Hepatocyte (in vitro differentiated cells): ENCODE results near the gene APOE. TPM values are rescaled to one million over a fixed set of nuclear protein-coding genes. Genes with fewer than 3 reads are reported as not detected.

Source experiments
- DNase-seq: peaks from one replicate; pipeline ENCODE4 v3.0.0-alpha.2; 2016; ENCODE audit warnings: low spot score
- H2AFZ ChIP-seq: fragments of 200-600 bp; sonication (generic); 2 replicates; pipeline ENCODE4 v1.6.0; 2016; ENCODE audit warnings: antibody characterized with exemption, mild to moderate bottlenecking
- H3K27ac ChIP-seq: fragments of 200-600 bp; sonication (generic); 2 replicates; pipeline ENCODE4 v1.5.1; 2016; ENCODE audit warnings: mild to moderate bottlenecking
- H3K27me3 ChIP-seq: fragments of 200-600 bp; sonication (generic); 2 replicates; pipeline ENCODE4 v1.6.1; 2016
- H3K36me3 ChIP-seq: fragments of 200-600 bp; sonication (generic); replicated peaks from 2 replicates; pipeline ENCODE4 v1.5.1; 2016; ENCODE audit warnings: low read depth; ENCODE audit not compliant: insufficient read depth
- H3K4me1 ChIP-seq: fragments of 200-600 bp; sonication (generic); 2 replicates; pipeline ENCODE4 v1.5.1; 2016; ENCODE audit warnings: mild to moderate bottlenecking, moderate library complexity; ENCODE audit not compliant: insufficient read depth
- H3K4me2 ChIP-seq: fragments of 200-600 bp; sonication (generic); 2 replicates; pipeline ENCODE4 v1.6.0; 2016
- H3K4me3 ChIP-seq: fragments of 200-600 bp; sonication (generic); 2 replicates; pipeline ENCODE4 v1.5.1; 2016; ENCODE audit warnings: mild to moderate bottlenecking
- H3K79me2 ChIP-seq: fragments of 200-600 bp; sonication (generic); 2 replicates; pipeline ENCODE4 v1.6.0; 2017; ENCODE audit warnings: mild to moderate bottlenecking
- H3K9me2 ChIP-seq: fragments of 200-600 bp; sonication (generic); replicated peaks from 2 replicates; pipeline ENCODE4 v1.6.0; 2017; ENCODE audit warnings: mild to moderate bottlenecking; ENCODE audit not compliant: insufficient read depth
- H3K9me3 ChIP-seq: fragments of 200-600 bp; sonication (generic); 2 replicates; pipeline ENCODE4 v1.5.1; 2016; ENCODE audit warnings: low read depth, mild to moderate bottlenecking
- H4K20me1 ChIP-seq: fragments of 200-600 bp; sonication (generic); 2 replicates; pipeline ENCODE4 v1.6.0; 2016; ENCODE audit warnings: mild to moderate bottlenecking; ENCODE audit not compliant: insufficient read depth, poor library complexity, severe bottlenecking
- CTCF ChIP-seq: fragments of 200-600 bp; sonication (generic); IDR thresholded peaks from 2 replicates; pipeline ENCODE4 v1.5.1; 2016; ENCODE audit warnings: antibody characterized with exemption, mild to moderate bottlenecking; ENCODE audit not compliant: poor library complexity
- EZH2 ChIP-seq: fragments of 200-600 bp; sonication (generic); IDR thresholded peaks from 2 replicates; pipeline ENCODE4 v1.6.1; 2016; ENCODE audit warnings: antibody characterized with exemption, mild to moderate bottlenecking, borderline replicate concordance
- EZH2phosphoT487 ChIP-seq: fragments of 200-600 bp; sonication (generic); IDR thresholded peaks from one replicate; pipeline ENCODE4 v1.6.1; 2018; ENCODE audit warnings: antibody characterized with exemption, mild to moderate bottlenecking, low read depth, moderate library complexity; ENCODE audit not compliant: unreplicated experiment, severe bottlenecking
- WGBS: methylation state at CpG from one replicate; pipeline ENCODE4 v1.1.6; 2016; ENCODE audit warnings: low lambda C conversion rate; ENCODE audit errors: missing lambda C conversion rate; 5-methylcytosine and 5-hydroxymethylcytosine counted together
- polyA plus RNA-seq: library from polyadenylated mRNA; unstranded; fragments of >200 nt; fragmentation: Nextera tagmentation; extraction: Ambion mirVana; gene quantifications from 2 replicates; pipeline ENCODE4 v1.2.1, GENCODE V29; 2016
- total RNA-seq: library from RNA; depleted of rRNA; stranded (reverse); fragments of >200 nt; gene quantifications from 2 replicates; pipeline ENCODE4 v1.2.3, GENCODE V29; 2014

Gene APOE
- total and polyA plus RNA-seq, 2 experiments from 2014 or later, result 3,946 to 4,019 TPM

- WGBS, result 97% methylated on average over 2 of the region's 2 CpGs
- peaks cover 25% of the 10 kb centered on the region for H4K20me1 ChIP-seq
- no peak overlapping the region for H3K4me2 ChIP-seq
- H3K36me3 ChIP-seq, result no peaks in the 10 kb centered on the region
- H3K79me2 ChIP-seq, result peaks cover 77% of the 10 kb centered on the region
- no peak overlapping the region for H3K4me3 ChIP-seq
- no peak for DNase-seq
- no peaks in the 10 kb centered on the region for H3K9me2 ChIP-seq
- no peak overlapping the region for H2AFZ ChIP-seq
- H3K4me1 ChIP-seq, result no peaks in the 10 kb centered on the region
- H3K9me3 ChIP-seq, result no peaks in the 10 kb centered on the region
- H3K27me3 ChIP-seq, result no peaks in the 10 kb centered on the region
- no peak overlapping the region for H3K27ac ChIP-seq
- TF ChIP-seq CTCF (no peak), EZH2 (no peak), EZH2phosphoT487 (no peak)
Observed at GRCh38 chr19:44863990-44864389, 41.6 kb upstream of the APOE start.

- H4K20me1 ChIP-seq, result peaks cover 14% of the 10 kb centered on the region
Observed at GRCh38 chr19:44865196-44865767, 40.3 kb upstream of the APOE start.

GRCh38 chr19:44866664-44867063, 38.9 kb upstream of the APOE start:
- H3K27ac ChIP-seq, result no peak overlapping the region
- no peaks in the 10 kb centered on the region for H3K36me3 ChIP-seq
- H3K4me2 ChIP-seq, result no peak overlapping the region
- 97% methylated on average over 4 of the region's 4 CpGs for WGBS
- TF ChIP-seq EZH2 (no peak), CTCF (no peak), EZH2phosphoT487 (no peak)
- H3K4me1 ChIP-seq, result peaks cover 5% of the 10 kb centered on the region
- H3K4me3 ChIP-seq, result no peak overlapping the region
- no peaks in the 10 kb centered on the region for H3K9me3 ChIP-seq
- H3K9me2 ChIP-seq, result no peaks in the 10 kb centered on the region
- H2AFZ ChIP-seq, result no peak overlapping the region
- no peak for DNase-seq
- no peaks in the 10 kb centered on the region for H3K27me3 ChIP-seq
- H3K79me2 ChIP-seq, result peaks cover 59% of the 10 kb centered on the region
- H4K20me1 ChIP-seq, result peaks cover 8% of the 10 kb centered on the region

More at GRCh38 chr19:44865196-44865767, 40.3 kb upstream of the APOE start:
- no peak for DNase-seq
- Histone ChIP-seq H3K36me3 (no peaks in the 10 kb centered on the region), H3K9me2 (no peaks in the 10 kb centered on the region), H3K4me1 (no peaks in the 10 kb centered on the region), H3K27ac (no peak overlapping the region), H3K4me2 (no peak overlapping the region), H3K4me3 (no peak overlapping the region), H2AFZ (no peak overlapping the region), H3K27me3 (no peaks in the 10 kb centered on the region), H3K79me2 (peaks cover 64% of the 10 kb centered on the region), H3K9me3 (no peaks in the 10 kb centered on the region)
- whole genome bisulfite sequencing, result 99% methylated on average over 27 of the region's 27 CpGs
- TF ChIP-seq EZH2 (no peak), EZH2phosphoT487 (no peak), CTCF (no peak)
